Keratinocyte (primary cell): ENCODE measurements around the gene IMPACT. TPM values are rescaled to one million over a fixed set of nuclear protein-coding genes. Genes with fewer than 3 reads are reported as not detected.

Experiments
- DNase-seq: peaks from one replicate; pipeline ENCODE4 v3.0.0-alpha.2; 2011; ENCODE audit warnings: low read depth, missing footprints, low spot score
- FAIRE-seq: peaks from 2 replicates; lab custom pipeline; 2011; peaks lifted over from hg19 to GRCh38; lab: Jason Lieb, UNC
- H2AFZ ChIP-seq: 2 replicates; pipeline ENCODE4 v1.6.0; 2012; ENCODE audit warnings: low read length, control low read depth, inconsistent platforms; ENCODE audit not compliant: control insufficient read depth
- H3K27ac ChIP-seq: 2 replicates; pipeline ENCODE4 v1.5.1; 2011; ENCODE audit warnings: low read length; ENCODE audit not compliant: control insufficient read depth, insufficient read depth
- H3K27me3 ChIP-seq: 3 replicates; pipeline ENCODE4 v1.6.0; 2011; ENCODE audit warnings: low read length; ENCODE audit not compliant: control insufficient read depth, insufficient read depth; ENCODE audit errors: extremely low read depth
- H3K36me3 ChIP-seq, 2 experiments: 2 replicates in 1 of 2; 3 replicates in 1 of 2; pipeline ENCODE4 v1.5.1; 2011; ENCODE audit warnings: low read length in 2 of 2, mild to moderate bottlenecking in 1 of 2; ENCODE audit not compliant: control insufficient read depth in 2 of 2, insufficient read depth in 2 of 2; ENCODE audit errors: extremely low read depth in 1 of 2
- H3K4me1 ChIP-seq: 3 replicates; pipeline ENCODE4 v1.5.1; 2011; ENCODE audit warnings: low read length; ENCODE audit not compliant: control insufficient read depth, insufficient read depth; ENCODE audit errors: extremely low read depth
- H3K4me2 ChIP-seq: 3 replicates; pipeline ENCODE4 v1.6.0; 2011; ENCODE audit warnings: low read depth, low read length; ENCODE audit not compliant: control insufficient read depth, insufficient read depth; ENCODE audit errors: extremely low read depth
- H3K4me3 ChIP-seq, 3 experiments: fragments of 200-600 bp in 1 of 3; sonication (generic) in 1 of 3; 2 replicates in 2 of 3; 3 replicates in 1 of 3; pipeline ENCODE4 v1.5.1; 2011 to 2016; ENCODE audit warnings: low read length in 3 of 3, mild to moderate bottlenecking in 3 of 3, control low read depth in 2 of 3, inconsistent platforms in 1 of 3, low read depth in 1 of 3, mixed read lengths in 1 of 3, mixed run types in 1 of 3, moderate library complexity in 1 of 3; ENCODE audit not compliant: control insufficient read depth in 2 of 3, insufficient read depth in 2 of 3; ENCODE audit errors: extremely low read depth in 1 of 3
- H3K79me2 ChIP-seq: 2 replicates; pipeline ENCODE4 v1.6.0; 2012; ENCODE audit warnings: low read length; ENCODE audit not compliant: control insufficient read depth, insufficient read depth
- H3K9ac ChIP-seq: 3 replicates; pipeline ENCODE4 v1.6.0; 2011; ENCODE audit warnings: low read length; ENCODE audit not compliant: control insufficient read depth, insufficient read depth; ENCODE audit errors: extremely low read depth
- H3K9me1 ChIP-seq: 3 replicates; pipeline ENCODE4 v1.6.0; 2011; ENCODE audit warnings: low read length; ENCODE audit not compliant: control insufficient read depth, insufficient read depth; ENCODE audit errors: extremely low read depth
- H3K9me3 ChIP-seq: 2 replicates; pipeline ENCODE4 v1.5.1; 2012; ENCODE audit warnings: low read depth, low read length; ENCODE audit not compliant: control insufficient read depth
- H4K20me1 ChIP-seq: 3 replicates; pipeline ENCODE4 v1.6.0; 2011; ENCODE audit warnings: low read length; ENCODE audit not compliant: control insufficient read depth, insufficient read depth; ENCODE audit errors: extremely low read depth
- CTCF ChIP-seq, 3 experiments: IDR thresholded peaks in 1 of 3; conservative IDR thresholded peaks in 1 of 3; optimal IDR thresholded peaks in 1 of 3; 2 replicates in 2 of 3; 3 replicates in 1 of 3; pipeline versions ENCODE3 to v1.5.1; 2011; ENCODE audit warnings: low read length in 3 of 3, mild to moderate bottlenecking in 3 of 3, moderate library complexity in 2 of 3, control low read depth in 1 of 3, inconsistent platforms in 1 of 3; ENCODE audit not compliant: insufficient read depth in 2 of 3; ENCODE audit errors: extremely low read depth in 1 of 3
- EZH2 ChIP-seq: IDR thresholded peaks from one replicate; pipeline ENCODE4 v1.6.1; 2012; ENCODE audit warnings: inconsistent platforms, mild to moderate bottlenecking, low read length, moderate library complexity
- dilution Hi-C: fragments of 300-500 bp; cut with MboI; formaldehyde crosslinking; loops from one replicate; pipeline ENCODE4 v1.7.0; 2020; ENCODE audit warnings: low sequenced_read_pairs; ENCODE audit not compliant: extremely low pct_ligation_motif_present
- polyA plus RNA-seq, 5 experiments: library from polyadenylated mRNA; depleted of rRNA in 3 of 5; stranded (reverse) in 3 of 5; stranded (forward) in 1 of 5; unstranded in 1 of 5; fragments of >200 nt; gene quantifications; 1 replicate in 1 of 5; 2 replicates in 3 of 5; 3 replicates in 1 of 5; pipeline versions ENCODE4 v1.2.1 to v1.2.3, GENCODE V29; 2011 to 2012; ENCODE audit warnings: missing spikeins in 2 of 5, low read depth in 1 of 5, low replicate concordance in 1 of 5

IMPACT gene
- polyA plus RNA-seq, 1 donor (not counting 4 experiments of a cell fraction or from before 2014, with no cell fraction given): 35.3 TPM

DNA sequence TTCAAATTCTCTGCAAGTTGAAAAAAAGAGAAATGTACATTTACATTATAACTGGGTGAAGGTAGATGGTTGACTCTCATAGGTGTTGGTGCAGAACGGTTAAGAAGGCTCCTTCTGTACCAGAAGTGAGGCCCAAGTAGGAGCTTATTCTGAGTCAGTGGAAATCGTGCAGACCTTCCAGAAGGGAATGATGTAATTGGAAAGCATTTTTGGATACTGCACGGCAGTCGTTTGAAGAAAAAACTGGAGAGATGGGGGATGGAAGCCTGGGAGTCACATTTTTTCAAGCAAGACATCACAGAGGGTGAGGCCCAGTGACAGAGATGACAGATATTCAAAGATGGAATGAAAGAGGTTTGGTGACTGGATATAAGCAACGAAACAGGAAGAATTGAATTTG lies 73.3 kb downstream of the IMPACT start:
- H2AFZ ChIP-seq: no peak overlapping the region
- H3K27me3 ChIP-seq: peaks cover 2% of the 10 kb centered on the region
- no peaks in the 10 kb centered on the region for H4K20me1 ChIP-seq
- TF ChIP-seq EZH2 (no peak), CTCF (optimal IDR thresholded peaks at IDR 0.05 in 1 of 3, IDR thresholded peaks at IDR 0.05 in 1 of 3, conservative IDR thresholded peaks at IDR 0.05 in 1 of 3; ENCODE audit: extremely low read depth in 1 of 3, insufficient read depth in 2 of 3, low read length in 3 of 3) (no peak)
- no peaks in the 10 kb centered on the region for H3K9me3 ChIP-seq
- H3K9ac ChIP-seq: no peak overlapping the region
- DNase-seq (no peak), FAIRE-seq (no peak)
- no peaks in the 10 kb centered on the region for H3K9me1 ChIP-seq
- H3K4me1 ChIP-seq: no peaks in the 10 kb centered on the region
- H3K4me3 ChIP-seq: no peak overlapping the region
- H3K36me3 ChIP-seq: no peaks in the 10 kb centered on the region
- H3K4me2 ChIP-seq: no peak overlapping the region
- H3K27ac ChIP-seq: no peak overlapping the region
- dilution Hi-C loops: no loop called here
- H3K79me2 ChIP-seq: no peaks in the 10 kb centered on the region

- FAIRE-seq: no peak
- Histone ChIP-seq H3K4me3 (no peak overlapping the region), H3K36me3 (no peaks in the 10 kb centered on the region), H2AFZ (no peak overlapping the region), H3K9ac (no peak overlapping the region), H3K79me2 (no peaks in the 10 kb centered on the region), H3K9me1 (no peaks in the 10 kb centered on the region), H3K4me1 (no peaks in the 10 kb centered on the region), H3K27ac (no peak overlapping the region), H3K4me2 (no peak overlapping the region), H3K9me3 (no peaks in the 10 kb centered on the region), H3K27me3 (peaks cover 2% of the 10 kb centered on the region), H4K20me1 (no peaks in the 10 kb centered on the region)
- dilution Hi-C loops: no loop called here
- TF ChIP-seq EZH2 (no peak), CTCF (optimal IDR thresholded peaks at IDR 0.05 in 1 of 3, IDR thresholded peaks at IDR 0.05 in 1 of 3, conservative IDR thresholded peaks at IDR 0.05 in 1 of 3; ENCODE audit: extremely low read depth in 1 of 3, insufficient read depth in 2 of 3, low read length in 3 of 3) (no peak)
- no peak for DNase-seq
These were observed 73.7 kb downstream of the IMPACT start for GRCh38 chr18:24500217-24500616.
